Endothelial cell of umbilical vein (primary cell): Measurements from ENCODE around the gene RASGEF1C.

ENCODE experiments used
- CTCF ChIP-seq, 2 donors: IDR thresholded peaks; 1 replicate in 1 of 2; 2 replicates in 1 of 2; pipeline ENCODE4 v1.5.1; 2011; ENCODE audit warnings: low read length in 2 of 2, mild to moderate bottlenecking in 2 of 2, moderate library complexity in 2 of 2, control low read depth in 1 of 2, inconsistent platforms in 1 of 2, low read depth in 1 of 2; ENCODE audit not compliant: insufficient read depth in 1 of 2; ENCODE audit errors: extremely low read depth in 1 of 2
- TF ChIP-seq, protein P1 (sequence below): IDR thresholded peaks from 2 replicates; pipeline ENCODE4 v1.6.1; 2011; ENCODE audit not compliant: insufficient read depth, insufficient read length

DNA sequence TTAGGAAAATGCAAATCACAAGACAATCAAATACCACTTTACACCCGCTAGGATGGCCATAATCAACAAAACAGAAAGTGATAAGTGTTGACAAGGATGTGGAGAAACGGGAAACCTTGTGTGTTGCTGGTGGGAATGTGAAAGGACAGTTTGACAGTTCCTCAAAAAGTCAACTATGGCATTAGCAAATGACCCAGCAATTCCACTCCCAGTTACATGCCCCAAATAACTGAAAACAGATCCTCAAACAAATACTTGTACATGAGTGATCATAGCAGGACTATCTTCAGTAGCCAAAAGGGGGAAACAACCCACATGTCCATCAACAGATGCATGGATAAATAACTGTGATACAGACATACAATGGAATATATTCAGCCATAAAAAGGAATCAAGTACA is 21.2 kb downstream of the RASGEF1C start:
- no peak for TF ChIP-seq CTCF (IDR thresholded peaks at IDR 0.05; ENCODE audit: extremely low read depth in 1 of 2, insufficient read depth in 1 of 2, low read depth in 1 of 2, low read length in 2 of 2)
- TF ChIP-seq, protein P1, sequence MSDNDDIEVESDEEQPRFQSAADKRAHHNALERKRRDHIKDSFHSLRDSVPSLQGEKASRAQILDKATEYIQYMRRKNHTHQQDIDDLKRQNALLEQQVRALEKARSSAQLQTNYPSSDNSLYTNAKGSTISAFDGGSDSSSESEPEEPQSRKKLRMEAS, result no peak
